Effector memory CD8-positive, alpha-beta T cell (primary cell): Measurements from ENCODE around the gene TBXAS1.
"Not testable (repeated sequence)": the region's sequence is repeated elsewhere in the genome, so short reads cannot be mapped to it uniquely, and the experiment has no call there.

Experiments
- ATAC-seq: fragments of 150-1000 bp; cut with Tn5 transposase; replicated peaks from 2 replicates; pipeline ENCODE4 v1.10.0; 2021; ENCODE audit warnings: mild to moderate bottlenecking, moderate library complexity
- DNase-seq, 3 experiments: peaks; one replicate each; pipeline ENCODE4 v3.0.0; 2021
- H3K27ac Mint-ChIP-seq, 2 donors: one replicate each; pipeline ENCODE4 v1.8.0; 2022; ENCODE audit warnings: mild to moderate bottlenecking in 2 of 2, mixed read lengths in 2 of 2, moderate library complexity in 2 of 2
- H3K27me3 Mint-ChIP-seq, 2 donors: one replicate each; pipeline ENCODE4 v1.8.0; 2022; ENCODE audit warnings: mixed read lengths in 2 of 2
- H3K36me3 Mint-ChIP-seq: one replicate; pipeline ENCODE4 v1.8.0; 2022; ENCODE audit warnings: mild to moderate bottlenecking, moderate library complexity, mixed read lengths; ENCODE audit not compliant: insufficient read depth
- H3K4me1 Mint-ChIP-seq, 2 donors: one replicate each; pipeline ENCODE4 v1.8.0; 2022; ENCODE audit warnings: low read depth in 2 of 2, mixed read lengths in 2 of 2
- H3K4me3 Mint-ChIP-seq, 2 donors: one replicate each; pipeline ENCODE4 v1.8.0; 2022; ENCODE audit warnings: mild to moderate bottlenecking in 2 of 2, mixed read lengths in 2 of 2, moderate library complexity in 2 of 2
- H3K9me3 Mint-ChIP-seq, 2 donors: one replicate each; pipeline ENCODE4 v1.8.0; 2022; ENCODE audit warnings: mixed read lengths in 2 of 2

The TBXAS1 gene

GRCh38 chr7:139917851-139918250 lies 88.8 kb downstream of the TBXAS1 start:
- DNase-seq (no peak), ATAC-seq (no peak)
- H3K27ac Mint-ChIP-seq, result no peak overlapping the region
- peaks cover 4% of the 10 kb centered on the region for H3K36me3 Mint-ChIP-seq
- H3K27me3 Mint-ChIP-seq, result peaks cover 0 to 21% of the 10 kb centered on the region in 2 donors
- peaks cover 12 to 15% of the 10 kb centered on the region in 2 donors for H3K4me1 Mint-ChIP-seq
- H3K9me3 Mint-ChIP-seq, result no peaks in the 10 kb centered on the region
- no peak overlapping the region for H3K4me3 Mint-ChIP-seq

- Mint-ChIP-seq H3K27ac (no peak overlapping the region), H3K4me1 (peaks cover 12 to 15% of the 10 kb centered on the region in 2 donors), H3K9me3 (no peaks in the 10 kb centered on the region), H3K4me3 (no peak overlapping the region), H3K27me3 (peaks cover 0 to 15% of the 10 kb centered on the region in 2 donors), H3K36me3 (peaks cover 4% of the 10 kb centered on the region)
- no peak for DNase-seq
- no peak for ATAC-seq
Observed at GRCh38 chr7:139918480-139918879, 89.4 kb downstream of the TBXAS1 start.

GRCh38 chr7:139923090-139923489 lies 94.0 kb downstream of the TBXAS1 start:
- no peaks in the 10 kb centered on the region for H3K9me3 Mint-ChIP-seq
- no peak overlapping the region for H3K4me3 Mint-ChIP-seq
- ATAC-seq (no peak), DNase-seq (no peak)
- H3K27me3 Mint-ChIP-seq, result peaks cover 16 to 34% of the 10 kb centered on the region in 2 donors
- H3K36me3 Mint-ChIP-seq, result no peaks in the 10 kb centered on the region
- no peak overlapping the region for H3K27ac Mint-ChIP-seq
- no peaks in the 10 kb centered on the region for H3K4me1 Mint-ChIP-seq

- Mint-ChIP-seq H3K36me3 (no peaks in the 10 kb centered on the region), H3K27ac (no peak overlapping the region), H3K4me3 (no peak overlapping the region), H3K27me3 (peaks cover 24 to 47% of the 10 kb centered on the region in 2 donors), H3K9me3 (no peaks in the 10 kb centered on the region), H3K4me1 (no peaks in the 10 kb centered on the region)
- DNase-seq (no peak), ATAC-seq (no peak)
Observed at GRCh38 chr7:139924461-139924860, 95.4 kb downstream of the TBXAS1 start.

GRCh38 chr7:139929221-139929620 lies 100.2 kb downstream of the TBXAS1 start:
- H3K9me3 Mint-ChIP-seq, DNase-seq, H3K4me3 Mint-ChIP-seq, ATAC-seq, H3K27ac Mint-ChIP-seq, H3K36me3 Mint-ChIP-seq, H3K4me1 Mint-ChIP-seq: not testable (repeated sequence)
- peaks cover 36 to 61% of the 10 kb centered on the region in 2 donors for H3K27me3 Mint-ChIP-seq

- DNase-seq (no peak), ATAC-seq (no peak)
- H3K36me3 Mint-ChIP-seq, result peaks cover 6% of the 10 kb centered on the region
- no peak overlapping the region for H3K4me3 Mint-ChIP-seq
- H3K27ac Mint-ChIP-seq, result no peak overlapping the region
- peaks cover 37 to 50% of the 10 kb centered on the region in 2 donors for H3K27me3 Mint-ChIP-seq
- no peaks in the 10 kb centered on the region for H3K4me1 Mint-ChIP-seq
- peaks cover 0 to 2% of the 10 kb centered on the region in 2 donors for H3K9me3 Mint-ChIP-seq
Observed at GRCh38 chr7:139930286-139930965, 101.4 kb downstream of the TBXAS1 start.

GRCh38 chr7:139931190-139931934 lies 102.3 kb downstream of the TBXAS1 start:
- Mint-ChIP-seq H3K27ac (no peak overlapping the region), H3K4me3 (no peak overlapping the region), H3K9me3 (peaks cover 0 to 2% of the 10 kb centered on the region in 2 donors), H3K27me3 (peaks cover 41 to 47% of the 10 kb centered on the region in 2 donors), H3K36me3 (peaks cover 6% of the 10 kb centered on the region), H3K4me1 (no peaks in the 10 kb centered on the region)
- DNase-seq, result no peak
- ATAC-seq, result no peak

- Mint-ChIP-seq H3K9me3 (peaks cover 0 to 2% of the 10 kb centered on the region in 2 donors), H3K27ac (no peak overlapping the region), H3K4me1 (no peaks in the 10 kb centered on the region), H3K4me3 (no peak overlapping the region), H3K27me3 (peaks cover 39 to 43% of the 10 kb centered on the region in 2 donors), H3K36me3 (peaks cover 6% of the 10 kb centered on the region)
- no peak for DNase-seq
- ATAC-seq, result no peak
Observed at GRCh38 chr7:139932531-139932930, 103.5 kb downstream of the TBXAS1 start.

- H3K9me3 Mint-ChIP-seq, result no peaks in the 10 kb centered on the region
- peaks cover 4% of the 10 kb centered on the region for H3K36me3 Mint-ChIP-seq
- peaks cover 16 to 31% of the 10 kb centered on the region in 2 donors for H3K27me3 Mint-ChIP-seq
- no peak for ATAC-seq
- no peak overlapping the region for H3K27ac Mint-ChIP-seq
- H3K4me1 Mint-ChIP-seq, result no peaks in the 10 kb centered on the region
- DNase-seq, result no peak
- H3K4me3 Mint-ChIP-seq, result no peak overlapping the region
Observed at GRCh38 chr7:139936760-139937310, 107.8 kb downstream of the TBXAS1 start.

GRCh38 chr7:139937715-139938114 lies 108.7 kb downstream of the TBXAS1 start:
- Mint-ChIP-seq H3K27ac (no peak overlapping the region), H3K9me3 (no peaks in the 10 kb centered on the region), H3K4me1 (no peaks in the 10 kb centered on the region), H3K4me3 (no peak overlapping the region), H3K27me3 (peaks cover 16 to 31% of the 10 kb centered on the region in 2 donors), H3K36me3 (peaks cover 3% of the 10 kb centered on the region)
- DNase-seq (no peak), ATAC-seq (no peak)

- Mint-ChIP-seq H3K27ac (no peak overlapping the region), H3K4me1 (no peaks in the 10 kb centered on the region), H3K4me3 (no peak overlapping the region), H3K27me3 (peaks cover 32 to 46% of the 10 kb centered on the region in 2 donors), H3K9me3 (peaks cover 6 to 8% of the 10 kb centered on the region in 2 donors), H3K36me3 (no peaks in the 10 kb centered on the region)
- no peak for DNase-seq
- no peak for ATAC-seq
Observed at GRCh38 chr7:139940866-139941265, 111.8 kb downstream of the TBXAS1 start.

- H3K27ac Mint-ChIP-seq, result no peak overlapping the region
- peaks cover 8% of the 10 kb centered on the region in 2 donors for H3K9me3 Mint-ChIP-seq
- ATAC-seq, result no peak
- H3K27me3 Mint-ChIP-seq, result peaks cover 34 to 43% of the 10 kb centered on the region in 2 donors
- no peaks in the 10 kb centered on the region for H3K4me1 Mint-ChIP-seq
- no peaks in the 10 kb centered on the region for H3K36me3 Mint-ChIP-seq
- no peak overlapping the region for H3K4me3 Mint-ChIP-seq
- no peak for DNase-seq
Observed at GRCh38 chr7:139941421-139941820, 112.4 kb downstream of the TBXAS1 start.

- no peak for DNase-seq
- Mint-ChIP-seq H3K27me3 (peaks cover 38 to 43% of the 10 kb centered on the region in 2 donors), H3K27ac (no peak overlapping the region), H3K4me3 (no peak overlapping the region), H3K4me1 (no peaks in the 10 kb centered on the region), H3K36me3 (no peaks in the 10 kb centered on the region), H3K9me3 (peaks cover 8 to 11% of the 10 kb centered on the region in 2 donors)
- no peak for ATAC-seq
Observed at GRCh38 chr7:139941866-139942265, 112.8 kb downstream of the TBXAS1 start.

GRCh38 chr7:139942636-139943035 lies 113.6 kb downstream of the TBXAS1 start:
- Mint-ChIP-seq H3K36me3 (no peaks in the 10 kb centered on the region), H3K9me3 (peaks cover 11 to 16% of the 10 kb centered on the region in 2 donors), H3K4me1 (no peaks in the 10 kb centered on the region), H3K27ac (no peak overlapping the region), H3K4me3 (no peak overlapping the region), H3K27me3 (peaks cover 42 to 43% of the 10 kb centered on the region in 2 donors)
- DNase-seq (no peak), ATAC-seq (no peak)
